Right ventricle myocardium superior (tissue), 1 donor: Measurements from ENCODE around the gene TNFRSF19. TPM values are rescaled to one million over a fixed set of nuclear protein-coding genes. Genes with fewer than 3 reads are reported as not detected.

Experiments
- ATAC-seq: fragments of 200-7000 bp; cut with Tn5 transposase; one replicate; pipeline ENCODE4 v1.9.1; 2020; ENCODE audit warnings: mild to moderate bottlenecking; ENCODE audit not compliant: poor library complexity
- DNase-seq: peaks from one replicate; pipeline ENCODE4 v3.0.0-alpha.2; 2020
- intact Hi-C: fragments of 100-400 bp; cut with DNase I; formaldehyde crosslinking; loops from one replicate; pipeline ENCODE4 v1.11.2; 2022
- total RNA-seq: library from RNA; stranded (reverse); fragmentation: NEBNext Ultra II Directional; extraction: Animal tissue kit (Norgen Biotek cat#: 25700); gene quantifications from one replicate; pipeline ENCODE4 v1.2.1, GENCODE V29; 2021
- donor health status: DM: no; HTN: yes; CAD: no; lungs with severe emphysema.

Gene TNFRSF19
- total RNA-seq, 1 donor from 2014 or later, result 30.2 TPM

- intact Hi-C loops, result loop anchor here (5.0 kb wide), 1 partner anchor 49 kb away; no protein-coding TSS in a partner anchor
- DNase-seq, result no peak
- ATAC-seq, result peak; percentile 60
These were observed 9.0 kb upstream of the TNFRSF19 start for GRCh38 chr13:23561261-23561660.

GRCh38 chr13:23563085-23563845 is 6.9 kb upstream of the TNFRSF19 start:
- intact Hi-C loops, result loop anchor here (5.0 kb wide), 1 partner anchor 51 kb away; no protein-coding TSS in a partner anchor
- ATAC-seq, result no peak
- DNase-seq, result no peak

- intact Hi-C loops, result no loop called here
- no peak for DNase-seq
- peak; percentile 53 for ATAC-seq
These were observed 2.2 kb upstream of the TNFRSF19 start for GRCh38 chr13:23567906-23568460.

GRCh38 chr13:23570921-23571315 is 706 bp downstream of the TNFRSF19 start:
- ATAC-seq (peak; percentile 76), DNase-seq (no peak)
- intact Hi-C loops, result loop anchor here (5.0 kb wide), 1 partner anchor 104 kb away; no protein-coding TSS in a partner anchor

- ATAC-seq, result no peak
- intact Hi-C loops, result loop anchor here (5.0 kb wide), 1 partner anchor 104 kb away; no protein-coding TSS in a partner anchor
These were observed 1.2 kb downstream of the TNFRSF19 start for GRCh38 chr13:23571431-23571830.

GRCh38 chr13:23572836-23573235 is 2.6 kb downstream of the TNFRSF19 start:
- intact Hi-C loops, result loop anchor here (5.0 kb wide), 1 partner anchor 106 kb away; no protein-coding TSS in a partner anchor
- ATAC-seq (no peak), DNase-seq (no peak)

More at GRCh38 chr13:23571431-23571830, 1.2 kb downstream of the TNFRSF19 start:
- no peak for DNase-seq

GRCh38 chr13:23574421-23575145 is 4.4 kb downstream of the TNFRSF19 start:
- intact Hi-C loops, result loop anchor here (5.0 kb wide), 1 partner anchor 107 kb away; no protein-coding TSS in a partner anchor
- no peak for ATAC-seq
- DNase-seq, result no peak

- no peak for ATAC-seq
- no peak for DNase-seq
- intact Hi-C loops, result no loop called here
These were observed 5.4 kb downstream of the TNFRSF19 start for GRCh38 chr13:23575632-23576031.

GRCh38 chr13:23578411-23579071 is 8.3 kb downstream of the TNFRSF19 start:
- intact Hi-C loops, result no loop called here
- DNase-seq (peak; percentile 91), ATAC-seq (peak; percentile 78)

GRCh38 chr13:23579072-23579895 is 9.1 kb downstream of the TNFRSF19 start:
- intact Hi-C loops, result no loop called here
- peak; percentile 99 for ATAC-seq
- peak; percentile 96 for DNase-seq

- no peak for DNase-seq
- intact Hi-C loops, result no loop called here
- ATAC-seq, result no peak
These were observed 9.9 kb downstream of the TNFRSF19 start for GRCh38 chr13:23579896-23580683.

GRCh38 chr13:23580684-23581060 is 10.5 kb downstream of the TNFRSF19 start:
- intact Hi-C loops, result no loop called here
- ATAC-seq, result no peak
- DNase-seq, result no peak

GRCh38 chr13:23583491-23583890 is 13.3 kb downstream of the TNFRSF19 start:
- no peak for DNase-seq
- intact Hi-C loops, result no loop called here
- ATAC-seq, result no peak

GRCh38 chr13:23584275-23584674 is 14.1 kb downstream of the TNFRSF19 start:
- no peak for DNase-seq
- ATAC-seq, result no peak
- intact Hi-C loops, result no loop called here

- DNase-seq (no peak), ATAC-seq (peak; percentile 58)
- intact Hi-C loops, result no loop called here
These were observed 16.1 kb downstream of the TNFRSF19 start for GRCh38 chr13:23586336-23586735.

- ATAC-seq (no peak), DNase-seq (no peak)
- intact Hi-C loops, result no loop called here
These were observed 18.5 kb downstream of the TNFRSF19 start for GRCh38 chr13:23588666-23589065.

- ATAC-seq (no peak), DNase-seq (no peak)
- intact Hi-C loops, result no loop called here
These were observed 22.4 kb downstream of the TNFRSF19 start for GRCh38 chr13:23592596-23592995.
